Dermis blood vessel endothelial cell (primary cell): ENCODE results near the gene DLGAP5. TPM values are rescaled to one million over a fixed set of nuclear protein-coding genes. Genes with fewer than 3 reads are reported as not detected.

Experiments
- DNase-seq: peaks from one replicate; pipeline ENCODE4 v3.0.0; 2010
- total RNA-seq: library from RNA; depleted of rRNA; stranded (reverse); fragments of >200 nt; gene quantifications from 2 replicates; pipeline ENCODE4 v1.2.3, GENCODE V29; 2014

DLGAP5 gene
- total RNA-seq, 1 donor from 2014 or later, result 11.6 TPM

- peak; percentile 97 for DNase-seq
Measured at GRCh38 chr14:55107766-55108554, 83.4 kb downstream of the DLGAP5 start.

DNA sequence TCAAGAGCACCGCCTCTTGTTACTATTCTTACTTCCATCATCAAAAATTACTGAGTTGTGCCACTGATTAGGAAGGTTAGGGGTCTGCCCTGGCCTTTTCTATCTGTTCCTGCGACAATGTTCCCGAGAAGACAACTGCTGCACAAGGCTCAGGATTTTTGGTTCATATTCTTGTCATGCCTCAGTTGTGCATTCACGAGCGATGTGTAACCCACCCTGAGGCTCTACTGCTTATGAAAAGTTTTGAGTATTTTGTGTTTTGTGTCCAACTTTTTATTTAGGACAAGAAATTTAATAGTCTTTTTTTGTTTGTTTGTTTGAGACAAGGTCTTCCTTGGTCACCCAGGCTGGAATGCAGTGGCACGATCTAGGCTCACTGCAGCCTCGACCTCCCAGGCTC is 85.4 kb downstream of the DLGAP5 start:
- no peak for DNase-seq

DNA sequence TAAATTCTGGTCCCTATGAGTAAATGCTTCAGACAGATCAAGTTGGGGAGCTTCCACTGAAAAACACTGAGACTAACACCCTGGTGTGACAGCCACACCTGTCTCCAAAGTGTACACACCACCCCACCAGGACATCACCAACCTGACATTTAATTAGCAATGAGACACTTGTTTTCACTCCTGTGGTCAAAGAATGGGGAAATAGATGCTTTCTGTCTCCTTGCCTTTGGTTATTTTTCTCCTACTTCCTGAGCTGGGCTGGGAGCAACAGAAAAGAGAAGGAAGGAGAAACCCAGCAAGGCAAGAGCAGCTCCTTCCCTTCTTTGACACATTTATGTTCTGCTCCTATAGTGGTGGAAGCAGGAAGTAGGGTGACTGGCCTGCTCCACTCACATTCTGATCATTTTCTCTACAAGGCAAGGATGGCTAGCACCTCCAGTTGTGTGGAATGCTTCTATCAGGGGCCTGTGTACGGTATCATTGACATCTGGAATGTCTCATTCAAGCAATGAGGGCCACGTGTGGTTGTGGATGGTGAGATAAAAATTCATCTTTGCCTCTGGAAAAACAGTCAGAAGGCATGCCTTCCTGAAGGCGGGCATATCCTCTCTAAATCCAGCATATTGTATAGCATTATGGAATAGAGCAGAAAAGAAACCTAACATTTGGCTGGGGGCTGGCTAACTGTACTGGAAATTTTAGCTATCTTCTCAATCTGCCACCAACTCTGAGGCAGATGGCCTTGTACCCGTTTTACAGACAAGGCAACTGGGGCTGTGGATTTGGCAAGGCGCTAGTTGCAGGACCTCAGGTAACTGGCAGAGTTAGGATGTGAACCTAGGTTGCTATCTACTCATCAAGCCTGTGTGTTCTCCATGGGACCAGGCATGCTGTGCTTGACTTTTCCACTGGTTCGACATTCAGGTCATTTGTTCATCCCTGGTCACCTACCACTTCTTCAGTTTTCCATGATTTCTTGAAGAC is 87.1 kb downstream of the DLGAP5 start:
- no peak for DNase-seq

GRCh38 chr14:55103005-55103640 is 88.3 kb downstream of the DLGAP5 start:
- peak; percentile 91 for DNase-seq

GRCh38 chr14:55102141-55102621 is 89.2 kb downstream of the DLGAP5 start:
- DNase-seq, result peak; percentile 98

DNA sequence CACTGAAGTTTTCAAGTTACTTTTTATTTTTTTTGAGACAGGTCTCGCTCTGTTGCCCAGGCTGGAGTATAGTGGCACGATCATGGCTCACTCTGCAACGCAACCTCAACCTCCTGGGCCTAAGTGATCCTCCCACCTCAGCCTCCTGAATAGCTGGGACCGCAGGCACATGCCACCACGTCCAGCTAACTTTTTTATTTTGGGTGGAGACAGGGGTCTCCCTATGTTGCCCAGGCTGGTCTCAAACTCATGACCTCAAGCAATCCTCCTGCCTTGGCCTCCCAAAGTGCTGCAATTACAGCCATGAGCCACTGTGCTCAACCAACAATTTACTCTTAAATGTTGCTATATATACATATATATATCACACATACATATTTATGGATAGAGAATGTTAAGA is 89.7 kb downstream of the DLGAP5 start:
- no peak for DNase-seq

GRCh38 chr14:55099756-55100155 is 91.6 kb downstream of the DLGAP5 start:
- no peak for DNase-seq

DNA sequence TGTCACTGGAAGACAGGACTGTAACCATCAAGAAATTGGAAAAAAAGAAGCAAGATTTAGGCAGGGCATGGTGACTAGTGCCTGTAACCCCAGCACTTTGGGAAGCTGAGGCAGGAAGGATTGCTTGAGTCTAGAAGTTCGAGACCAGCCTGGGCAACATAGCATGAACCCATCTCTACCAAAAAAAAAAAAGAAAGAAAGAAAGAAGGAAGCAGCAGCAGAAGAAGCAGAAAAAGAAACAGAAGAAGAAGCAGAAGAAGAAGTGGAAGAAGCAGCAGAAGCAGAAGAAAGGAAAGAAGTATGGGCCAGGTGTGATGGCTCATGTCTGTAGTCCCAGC is 92.9 kb downstream of the DLGAP5 start:
- DNase-seq, result no peak

Other genes starting within 250 kb of the DLGAP5 start
- 8.3 and 16.7 TPM in 2 replicates for gene WDHD1, start 164.5 kb downstream of the DLGAP5 start, total RNA-seq
- 21.4 and 25.5 TPM in 2 replicates for gene SOCS4, start 164.3 kb downstream of the DLGAP5 start, total RNA-seq
- 22.5 and 35.2 TPM in 2 replicates for gene MAPK1IP1L, start 139.9 kb downstream of the DLGAP5 start, total RNA-seq
- 62.5 and 202 TPM in 2 replicates for gene LGALS3, start 62.3 kb downstream of the DLGAP5 start, total RNA-seq
- gene FBXO34, start 79.8 kb upstream of the DLGAP5 start, total RNA-seq, result 25.2 and 25.7 TPM in 2 replicates
- 15.7 and 17.4 TPM in 2 replicates for gene ATG14, start 220.2 kb upstream of the DLGAP5 start, total RNA-seq
- gene TBPL2, start 249.0 kb upstream of the DLGAP5 start, total RNA-seq, result not detected in 2 replicates